Hepatocyte (in vitro differentiated cells): ENCODE data around the gene NRG2. TPM values are rescaled to one million over a fixed set of nuclear protein-coding genes. Genes with fewer than 3 reads are reported as not detected.

Experiments
- DNase-seq: peaks from one replicate; pipeline ENCODE4 v3.0.0-alpha.2; 2016; ENCODE audit warnings: low spot score
- H2AFZ ChIP-seq: fragments of 200-600 bp; sonication (generic); 2 replicates; pipeline ENCODE4 v1.6.0; 2016; ENCODE audit warnings: antibody characterized with exemption, mild to moderate bottlenecking
- H3K27ac ChIP-seq: fragments of 200-600 bp; sonication (generic); 2 replicates; pipeline ENCODE4 v1.5.1; 2016; ENCODE audit warnings: mild to moderate bottlenecking
- H3K27me3 ChIP-seq: fragments of 200-600 bp; sonication (generic); 2 replicates; pipeline ENCODE4 v1.6.1; 2016
- H3K36me3 ChIP-seq: fragments of 200-600 bp; sonication (generic); replicated peaks from 2 replicates; pipeline ENCODE4 v1.5.1; 2016; ENCODE audit warnings: low read depth; ENCODE audit not compliant: insufficient read depth
- H3K4me1 ChIP-seq: fragments of 200-600 bp; sonication (generic); 2 replicates; pipeline ENCODE4 v1.5.1; 2016; ENCODE audit warnings: mild to moderate bottlenecking, moderate library complexity; ENCODE audit not compliant: insufficient read depth
- H3K4me2 ChIP-seq: fragments of 200-600 bp; sonication (generic); 2 replicates; pipeline ENCODE4 v1.6.0; 2016
- H3K4me3 ChIP-seq: fragments of 200-600 bp; sonication (generic); 2 replicates; pipeline ENCODE4 v1.5.1; 2016; ENCODE audit warnings: mild to moderate bottlenecking
- H3K79me2 ChIP-seq: fragments of 200-600 bp; sonication (generic); 2 replicates; pipeline ENCODE4 v1.6.0; 2017; ENCODE audit warnings: mild to moderate bottlenecking
- H3K9me2 ChIP-seq: fragments of 200-600 bp; sonication (generic); replicated peaks from 2 replicates; pipeline ENCODE4 v1.6.0; 2017; ENCODE audit warnings: mild to moderate bottlenecking; ENCODE audit not compliant: insufficient read depth
- H3K9me3 ChIP-seq: fragments of 200-600 bp; sonication (generic); 2 replicates; pipeline ENCODE4 v1.5.1; 2016; ENCODE audit warnings: low read depth, mild to moderate bottlenecking
- H4K20me1 ChIP-seq: fragments of 200-600 bp; sonication (generic); 2 replicates; pipeline ENCODE4 v1.6.0; 2016; ENCODE audit warnings: mild to moderate bottlenecking; ENCODE audit not compliant: insufficient read depth, poor library complexity, severe bottlenecking
- EZH2 ChIP-seq: fragments of 200-600 bp; sonication (generic); IDR thresholded peaks from 2 replicates; pipeline ENCODE4 v1.6.1; 2016; ENCODE audit warnings: antibody characterized with exemption, mild to moderate bottlenecking, borderline replicate concordance
- EZH2phosphoT487 ChIP-seq: fragments of 200-600 bp; sonication (generic); IDR thresholded peaks from one replicate; pipeline ENCODE4 v1.6.1; 2018; ENCODE audit warnings: antibody characterized with exemption, mild to moderate bottlenecking, low read depth, moderate library complexity; ENCODE audit not compliant: unreplicated experiment, severe bottlenecking
- whole genome bisulfite sequencing: methylation state at CpG from one replicate; pipeline ENCODE4 v1.1.6; 2016; ENCODE audit warnings: low lambda C conversion rate; ENCODE audit errors: missing lambda C conversion rate; 5-methylcytosine and 5-hydroxymethylcytosine counted together
- polyA plus RNA-seq: library from polyadenylated mRNA; unstranded; fragments of >200 nt; fragmentation: Nextera tagmentation; extraction: Ambion mirVana; gene quantifications from 2 replicates; pipeline ENCODE4 v1.2.1, GENCODE V29; 2016
- total RNA-seq: library from RNA; depleted of rRNA; stranded (reverse); fragments of >200 nt; gene quantifications from 2 replicates; pipeline ENCODE4 v1.2.3, GENCODE V29; 2014
- TF ChIP-seq, protein P1 (sequence below): fragments of 200-600 bp; sonication (generic); IDR thresholded peaks from 2 replicates; pipeline ENCODE4 v1.5.1; 2016; ENCODE audit warnings: antibody characterized with exemption, mild to moderate bottlenecking; ENCODE audit not compliant: poor library complexity

The NRG2 gene
- total and polyA plus RNA-seq, 2 experiments from 2014 or later: 1.4 to 1.5 TPM

DNA sequence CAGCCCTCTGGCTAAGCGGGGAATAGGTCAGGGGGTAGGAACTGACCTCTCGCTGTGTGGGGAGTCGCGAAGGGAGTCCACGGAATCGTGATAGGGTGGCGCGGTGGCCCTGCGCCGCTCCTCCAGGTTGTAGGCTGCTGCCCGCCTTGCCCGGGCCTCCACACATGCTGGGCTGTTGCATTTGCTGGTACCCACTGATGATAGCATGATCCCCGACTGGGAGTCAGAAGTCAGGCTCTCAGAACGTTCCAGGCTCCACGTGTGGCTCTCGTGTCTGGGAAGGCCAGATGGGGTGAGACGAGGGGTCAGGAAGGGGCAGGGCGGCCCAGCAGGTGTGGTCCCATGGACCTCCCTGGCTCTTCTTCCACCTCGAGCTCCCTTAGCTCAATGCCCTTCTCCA, 191.5 kb downstream of the NRG2 start:
- Histone ChIP-seq H3K9me2 (no peaks in the 10 kb centered on the region), H3K36me3 (no peaks in the 10 kb centered on the region), H2AFZ (no peak overlapping the region), H3K4me2 (no peak overlapping the region), H4K20me1 (no peaks in the 10 kb centered on the region), H3K27ac (no peak overlapping the region), H3K4me1 (peaks cover 5% of the 10 kb centered on the region), H3K4me3 (no peak overlapping the region), H3K9me3 (no peaks in the 10 kb centered on the region), H3K79me2 (no peaks in the 10 kb centered on the region), H3K27me3 (peaks cover 32% of the 10 kb centered on the region)
- TF ChIP-seq, protein P1, sequence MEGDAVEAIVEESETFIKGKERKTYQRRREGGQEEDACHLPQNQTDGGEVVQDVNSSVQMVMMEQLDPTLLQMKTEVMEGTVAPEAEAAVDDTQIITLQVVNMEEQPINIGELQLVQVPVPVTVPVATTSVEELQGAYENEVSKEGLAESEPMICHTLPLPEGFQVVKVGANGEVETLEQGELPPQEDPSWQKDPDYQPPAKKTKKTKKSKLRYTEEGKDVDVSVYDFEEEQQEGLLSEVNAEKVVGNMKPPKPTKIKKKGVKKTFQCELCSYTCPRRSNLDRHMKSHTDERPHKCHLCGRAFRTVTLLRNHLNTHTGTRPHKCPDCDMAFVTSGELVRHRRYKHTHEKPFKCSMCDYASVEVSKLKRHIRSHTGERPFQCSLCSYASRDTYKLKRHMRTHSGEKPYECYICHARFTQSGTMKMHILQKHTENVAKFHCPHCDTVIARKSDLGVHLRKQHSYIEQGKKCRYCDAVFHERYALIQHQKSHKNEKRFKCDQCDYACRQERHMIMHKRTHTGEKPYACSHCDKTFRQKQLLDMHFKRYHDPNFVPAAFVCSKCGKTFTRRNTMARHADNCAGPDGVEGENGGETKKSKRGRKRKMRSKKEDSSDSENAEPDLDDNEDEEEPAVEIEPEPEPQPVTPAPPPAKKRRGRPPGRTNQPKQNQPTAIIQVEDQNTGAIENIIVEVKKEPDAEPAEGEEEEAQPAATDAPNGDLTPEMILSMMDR: no peak
- TF ChIP-seq EZH2phosphoT487 (no peak), EZH2 (no peak)
- DNase-seq: no peak
- WGBS: 92% methylated on average over 19 of the region's 19 CpGs

DNA sequence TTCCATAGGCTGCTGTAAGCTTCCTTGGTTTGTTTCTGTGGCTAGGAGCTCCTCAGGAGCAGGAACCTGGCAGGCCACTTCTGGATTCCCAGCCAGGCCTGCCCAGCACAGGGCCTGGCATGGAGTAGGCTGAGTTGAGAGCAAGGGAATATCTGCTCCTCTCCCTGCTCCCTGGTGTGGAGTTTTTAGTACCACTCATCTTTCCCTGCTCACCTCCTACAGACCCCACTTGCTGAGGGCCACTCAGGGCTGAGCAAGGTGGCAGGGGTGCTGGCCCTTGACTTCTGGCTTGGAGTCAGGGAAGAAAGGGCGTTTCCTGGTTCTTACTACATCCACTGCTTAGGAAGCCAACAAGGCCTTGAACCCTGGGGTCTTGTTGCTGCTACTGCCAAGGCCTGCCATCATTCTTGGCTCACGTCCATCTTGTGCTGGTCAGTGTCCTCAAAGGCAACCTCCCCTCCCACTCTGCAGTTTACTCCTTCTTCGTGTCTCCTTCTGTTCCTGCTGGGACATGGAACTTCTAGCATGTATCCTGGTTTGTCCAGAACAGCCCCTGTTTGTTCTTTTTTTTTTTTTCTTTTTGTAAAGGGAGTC, 192.6 kb downstream of the NRG2 start:
- no peaks in the 10 kb centered on the region for H4K20me1 ChIP-seq
- H3K27me3 ChIP-seq: peaks cover 42% of the 10 kb centered on the region
- H3K4me3 ChIP-seq: no peak overlapping the region
- no peaks in the 10 kb centered on the region for H3K9me3 ChIP-seq
- no peak overlapping the region for H2AFZ ChIP-seq
- no peak overlapping the region for H3K27ac ChIP-seq
- DNase-seq: no peak
- no peaks in the 10 kb centered on the region for H3K36me3 ChIP-seq
- no peak overlapping the region for H3K4me2 ChIP-seq
- no peaks in the 10 kb centered on the region for H3K9me2 ChIP-seq
- 91% methylated on average over 3 of the region's 3 CpGs for WGBS
- peaks cover 5% of the 10 kb centered on the region for H3K4me1 ChIP-seq
- no peaks in the 10 kb centered on the region for H3K79me2 ChIP-seq
- TF ChIP-seq EZH2phosphoT487: no peak
- no peak for TF ChIP-seq EZH2
- TF ChIP-seq, protein P1: no peak

DNA sequence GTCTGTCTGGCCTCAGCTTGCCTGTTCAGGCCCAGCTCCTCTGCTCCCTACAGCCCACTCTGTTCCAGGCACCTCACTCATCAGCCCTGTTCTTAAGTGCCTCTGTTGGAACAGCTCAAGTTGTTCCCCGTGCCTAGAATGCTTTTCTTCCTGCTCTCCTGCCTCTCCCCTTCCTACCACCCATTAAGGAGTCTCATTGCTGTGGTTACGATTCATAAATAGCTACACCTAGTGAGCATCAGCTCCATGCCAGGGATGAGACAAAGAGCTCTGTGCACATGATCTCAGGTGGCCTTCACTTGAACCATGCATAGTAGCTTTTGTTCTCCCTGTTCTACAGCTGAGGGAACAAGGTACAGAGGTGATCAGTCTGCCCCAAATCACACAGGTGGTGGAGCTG, 193.2 kb downstream of the NRG2 start:
- Histone ChIP-seq H3K27ac (no peak overlapping the region), H3K9me3 (no peaks in the 10 kb centered on the region), H3K4me1 (peaks cover 5% of the 10 kb centered on the region), H3K27me3 (peaks cover 47% of the 10 kb centered on the region), H3K4me2 (no peak overlapping the region), H4K20me1 (no peaks in the 10 kb centered on the region), H3K4me3 (no peak overlapping the region), H3K36me3 (no peaks in the 10 kb centered on the region), H2AFZ (no peak overlapping the region), H3K9me2 (no peaks in the 10 kb centered on the region), H3K79me2 (no peaks in the 10 kb centered on the region)
- DNase-seq: no peak
- TF ChIP-seq EZH2 (no peak), EZH2phosphoT487 (no peak)
- TF ChIP-seq, protein P1: no peak
- 86% methylated on average over 2 of the region's 2 CpGs for WGBS

DNA sequence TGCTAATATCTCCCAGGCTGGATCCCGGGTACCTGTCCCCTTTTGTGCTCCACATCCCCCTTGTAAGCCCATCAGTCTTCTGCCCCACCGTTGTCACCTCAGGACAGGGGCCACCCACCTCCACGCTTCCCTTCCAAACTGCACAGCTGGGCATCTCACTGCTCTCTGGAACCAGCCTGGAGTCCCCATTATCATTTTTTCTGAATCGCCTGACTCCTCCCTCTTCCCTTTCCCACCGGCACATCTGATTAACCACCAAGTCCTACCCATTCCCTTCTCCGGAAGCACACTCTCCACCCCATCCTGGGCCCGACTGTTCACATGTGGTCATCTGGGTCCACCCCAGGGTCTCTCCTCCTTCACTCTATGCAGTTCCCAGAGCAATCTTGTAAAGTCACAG, 193.6 kb downstream of the NRG2 start:
- DNase-seq: no peak
- Histone ChIP-seq H3K9me2 (no peaks in the 10 kb centered on the region), H3K27me3 (peaks cover 47% of the 10 kb centered on the region), H4K20me1 (no peaks in the 10 kb centered on the region), H3K4me3 (no peak overlapping the region), H3K36me3 (no peaks in the 10 kb centered on the region), H3K4me2 (no peak overlapping the region), H3K9me3 (no peaks in the 10 kb centered on the region), H2AFZ (no peak overlapping the region), H3K4me1 (peaks cover 5% of the 10 kb centered on the region), H3K79me2 (no peaks in the 10 kb centered on the region), H3K27ac (no peak overlapping the region)
- whole genome bisulfite sequencing: 87% methylated on average over 7 of the region's 7 CpGs
- no peak for TF ChIP-seq EZH2phosphoT487
- TF ChIP-seq EZH2: no peak
- TF ChIP-seq, protein P1: no peak
